Ureter (tissue), 1 donor: ENCODE data around the gene ARL17B. TPM values are rescaled to one million over a fixed set of nuclear protein-coding genes. Genes with fewer than 3 reads are reported as not detected.
"Not testable (repeated sequence)": the region's sequence is repeated elsewhere in the genome, so short reads cannot be mapped to it uniquely, and the experiment has no call there.

Source experiments
- DNase-seq: peaks from one replicate; pipeline ENCODE4 v3.0.0-alpha.2; 2020; ENCODE audit warnings: low spot score
- total RNA-seq: library from RNA; stranded (reverse); gene quantifications from one replicate; pipeline ENCODE4 v1.2.4, GENCODE V29; 2023
- donor health status: DM: yes; HTN: yes; CAD: no.

ARL17B gene
- total RNA-seq, 1 donor from 2014 or later: 32.4 TPM

DNA sequence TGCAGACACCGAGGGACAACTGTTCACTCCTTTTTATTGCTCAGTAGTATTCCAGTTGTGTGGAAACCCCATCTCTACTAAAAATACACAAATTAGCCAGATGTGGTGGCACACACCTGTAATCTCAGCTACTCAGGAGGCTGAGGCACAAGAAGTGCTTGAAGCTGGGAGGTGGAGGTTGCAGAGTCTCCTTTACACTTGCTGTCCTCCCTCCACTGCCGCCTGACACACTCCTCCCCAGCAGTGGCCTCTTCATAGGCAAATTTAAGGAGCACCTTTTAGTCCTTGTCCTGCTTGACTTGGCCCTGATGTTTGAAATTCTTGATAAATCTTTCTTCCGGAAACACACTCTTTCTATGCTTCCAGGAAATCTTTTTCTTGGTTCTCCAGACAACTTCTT, 112.4 kb downstream of the ARL17B start:
- not testable (repeated sequence) for DNase-seq

DNA sequence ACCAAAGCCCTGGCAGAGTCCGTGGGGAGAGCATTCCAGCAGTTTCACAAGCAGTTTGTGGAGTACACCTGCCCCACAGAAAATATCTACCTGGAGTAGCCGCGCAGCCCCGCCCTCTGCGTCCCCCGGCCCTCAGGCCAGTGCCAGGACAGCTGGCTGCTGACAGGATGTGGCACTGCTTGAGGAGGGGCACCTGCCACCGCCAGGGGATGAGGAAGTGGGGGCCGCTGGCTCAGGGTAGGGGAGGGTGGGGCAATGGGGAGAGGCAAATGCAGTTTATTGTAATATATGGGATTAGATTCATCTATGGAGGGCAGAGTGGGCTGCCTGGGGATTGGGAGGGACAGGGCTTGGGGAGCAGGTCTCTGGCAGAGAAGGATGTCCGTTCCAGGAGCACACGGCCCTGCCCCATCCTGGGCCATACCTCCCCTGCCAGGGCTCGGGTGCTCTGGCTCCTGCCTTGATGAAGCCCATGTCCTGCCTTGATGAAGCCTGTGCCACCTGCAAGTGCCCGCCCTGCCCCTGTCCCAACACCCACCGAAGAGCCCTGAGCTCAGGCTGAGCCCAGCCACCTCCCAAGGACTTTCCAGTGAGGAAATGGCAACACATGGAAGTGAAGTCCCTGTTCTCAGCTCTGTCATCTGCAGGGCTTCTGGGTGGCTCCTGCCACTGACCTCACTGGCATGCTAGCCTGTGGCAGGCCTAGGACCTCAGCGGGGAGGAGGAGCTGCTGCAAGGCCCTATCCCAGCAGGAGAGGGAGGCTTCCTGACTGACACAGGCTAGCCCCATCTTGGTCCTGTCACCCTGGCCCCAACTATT, 116.4 kb downstream of the ARL17B start:
- not testable (repeated sequence) for DNase-seq

DNA sequence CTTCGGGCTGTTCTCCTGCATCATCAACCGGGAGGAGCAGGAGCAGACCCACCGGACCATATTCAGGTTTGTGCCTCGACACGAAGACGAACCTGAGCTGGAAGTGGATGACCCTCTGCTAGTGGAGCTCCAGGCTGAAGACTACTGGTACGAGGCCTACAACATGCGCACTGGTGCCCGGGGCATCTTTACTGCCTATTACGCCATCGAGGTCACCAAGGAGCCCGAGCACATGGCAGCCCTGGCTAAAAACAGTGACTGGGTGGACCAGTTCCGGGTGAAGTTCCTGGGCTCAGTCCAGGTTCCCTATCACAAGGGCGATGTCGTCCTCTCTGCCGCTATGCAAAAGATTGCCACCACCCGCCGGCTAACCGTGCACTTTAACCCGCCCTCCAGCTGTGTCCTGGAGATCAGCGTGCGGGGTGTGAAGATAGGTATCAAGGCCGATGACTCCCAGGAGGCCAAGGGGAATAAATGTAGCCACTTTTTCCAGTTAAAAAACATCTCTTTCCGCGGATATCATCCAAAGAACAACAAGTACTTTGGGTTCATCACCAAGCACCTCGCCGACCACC, 117.1 kb downstream of the ARL17B start:
- not testable (repeated sequence) for DNase-seq

DNA sequence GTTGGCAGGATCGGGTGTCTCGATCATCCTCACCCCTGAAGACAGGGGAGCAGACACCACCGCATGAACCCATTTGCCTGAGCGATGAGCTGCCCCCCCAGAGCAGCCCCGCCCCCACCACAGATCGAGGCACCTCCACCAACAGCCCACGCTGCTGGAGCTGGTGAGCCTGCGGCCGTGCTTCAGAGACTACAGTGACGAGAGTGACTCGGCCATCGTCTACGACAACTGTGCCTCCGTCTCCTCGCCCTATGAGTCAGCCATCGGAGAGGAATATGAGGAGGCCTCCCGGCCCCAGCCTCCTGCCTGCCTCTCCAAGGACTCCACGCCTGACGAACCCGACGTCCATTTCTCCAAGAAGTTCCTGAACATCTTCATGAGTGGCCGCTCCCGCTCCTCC, 117.6 kb downstream of the ARL17B start:
- not testable (repeated sequence) for DNase-seq

DNA sequence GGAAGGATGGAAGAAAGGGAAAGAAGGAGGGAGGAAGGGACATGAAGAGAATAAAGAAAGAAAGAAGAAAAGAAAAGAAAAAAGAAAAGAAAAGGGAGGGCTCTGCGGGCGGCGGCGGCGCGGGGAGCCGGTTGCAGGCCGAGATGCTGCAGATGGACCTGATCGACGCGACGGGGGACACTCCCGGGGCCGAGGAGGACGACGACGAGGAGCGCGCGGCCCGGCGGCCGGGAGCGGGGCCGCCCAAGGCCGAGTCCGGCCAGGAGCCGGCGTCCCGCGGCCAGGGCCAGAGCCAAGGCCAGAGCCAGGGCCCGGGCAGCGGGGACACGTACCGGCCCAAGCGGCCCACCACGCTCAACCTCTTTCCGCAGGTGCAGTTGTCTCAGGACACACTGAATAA, 118.1 kb downstream of the ARL17B start:
- DNase-seq: not testable (repeated sequence)

- not testable (repeated sequence) for DNase-seq
Measured at GRCh38 chr17:46231359-46231758, 130.2 kb downstream of the ARL17B start.

DNA sequence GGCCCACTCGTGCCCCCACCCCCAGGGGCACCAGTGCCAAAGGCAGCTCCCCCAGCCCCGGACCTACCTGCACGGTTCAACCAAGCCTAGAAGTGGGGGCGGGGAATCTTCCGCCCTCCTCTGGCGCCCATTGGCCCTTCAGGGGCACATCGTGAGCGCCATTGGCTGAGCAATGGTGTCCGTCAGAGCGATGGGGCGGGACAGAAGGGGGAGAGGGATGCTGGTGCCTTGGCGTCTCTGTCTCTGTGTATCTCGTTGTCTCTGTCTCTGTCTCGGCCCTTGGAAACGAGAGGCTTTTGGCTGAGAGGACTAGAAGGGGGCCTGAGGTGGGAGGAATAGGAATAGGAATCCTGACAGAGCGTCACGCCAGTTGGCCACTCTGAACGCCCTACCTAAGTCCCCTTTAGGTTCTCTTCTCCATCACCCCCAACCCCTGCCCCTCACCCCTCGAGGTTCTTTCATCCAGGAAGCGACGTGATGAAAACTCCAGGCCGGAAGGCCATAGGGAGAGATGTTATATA, 136.2 kb downstream of the ARL17B start:
- DNase-seq: peak; percentile 97

- DNase-seq: not testable (repeated sequence)
Measured at GRCh38 chr17:46224864-46225263, 136.7 kb downstream of the ARL17B start.

Other genes starting within 250 kb of the ARL17B start
- gene KANSL1, start 168.3 kb downstream of the ARL17B start, total RNA-seq: 190 TPM
- 7.7 TPM for gene LRRC37A, start 66.6 kb downstream of the ARL17B start, total RNA-seq
- 18.5 TPM for gene LRRC37A2, start 150.7 kb upstream of the ARL17B start, total RNA-seq
- gene ARL17A, start 217.9 kb upstream of the ARL17B start, total RNA-seq: 46.3 TPM
- gene NSF, start 228.9 kb upstream of the ARL17B start, total RNA-seq: 76.7 TPM